GM13977 (cell line): ENCODE data around the gene DNAJA3.

ENCODE experiments used
- DNase-seq: peaks from one replicate; pipeline ENCODE4 v3.0.0; 2012; ENCODE audit warnings: low spot score
- CTCF ChIP-seq: IDR thresholded peaks from 2 replicates; pipeline ENCODE4 v1.5.1; 2012; ENCODE audit warnings: mild to moderate bottlenecking, control low read depth; ENCODE audit not compliant: insufficient read depth; ENCODE audit errors: extremely low read depth, missing control alignments
- in situ Hi-C: fragments of 300-500 bp; cut with MboI; formaldehyde crosslinking; loops from one replicate; pipeline ENCODE4 v1.12.0; 2022; ENCODE audit warnings: low sequenced_read_pairs, low pct_unique_long_range_greater_than_20kb, mixed read lengths, inconsistent platforms; ENCODE audit not compliant: unreplicated experiment

The DNAJA3 gene

GRCh38 chr16:4437366-4437765 lies 11.7 kb downstream of the DNAJA3 start:
- TF ChIP-seq CTCF, result no peak
- in situ Hi-C loops, result no loop called here
- DNase-seq, result no peak

DNA sequence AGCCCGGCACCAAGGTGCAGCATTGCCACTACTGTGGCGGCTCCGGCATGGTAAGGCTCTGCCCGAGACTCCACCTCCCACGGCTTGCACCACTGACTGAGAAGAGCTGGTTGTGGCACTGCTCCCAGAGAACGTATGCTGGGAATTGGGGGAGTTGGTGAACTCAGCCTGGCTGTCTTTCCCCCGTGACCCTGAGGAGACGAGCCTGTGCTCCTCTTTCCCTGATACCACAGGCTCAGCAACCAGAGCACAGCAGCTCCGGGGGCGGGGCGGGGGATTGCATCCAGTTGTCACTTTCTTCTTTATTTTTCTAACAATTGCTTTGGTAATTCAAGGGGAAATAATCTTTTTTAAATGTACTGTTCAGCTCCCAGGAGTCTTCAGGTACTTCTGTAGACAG lies 16.7 kb downstream of the DNAJA3 start:
- TF ChIP-seq CTCF, result no peak
- DNase-seq, result no peak
- in situ Hi-C loops, result no loop called here

GRCh38 chr16:4443271-4443670 lies 17.6 kb downstream of the DNAJA3 start:
- DNase-seq, result no peak
- TF ChIP-seq CTCF, result no peak
- in situ Hi-C loops, result no loop called here

DNA sequence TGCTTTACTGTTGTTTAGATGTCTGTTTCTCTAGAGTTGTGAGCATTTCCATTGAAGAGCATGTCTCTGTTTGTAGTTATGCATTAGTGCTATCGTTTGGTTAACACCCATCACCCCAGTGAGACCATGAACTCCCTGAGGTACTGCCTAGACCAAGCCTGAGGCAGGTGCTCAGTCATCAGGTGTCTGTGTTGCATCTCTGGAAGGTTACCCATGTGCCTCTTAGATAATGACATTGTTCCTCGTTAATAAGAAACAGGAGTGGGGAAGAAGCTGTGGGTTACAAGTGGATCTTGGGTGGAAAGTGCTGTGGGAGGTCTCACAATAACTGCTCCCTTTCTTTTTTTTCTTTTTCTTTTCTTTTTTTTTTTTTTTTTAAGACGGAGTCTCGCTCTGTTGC lies 18.3 kb downstream of the DNAJA3 start:
- no peak for DNase-seq
- in situ Hi-C loops, result no loop called here
- no peak for TF ChIP-seq CTCF

GRCh38 chr16:4450430-4450829 lies 24.8 kb downstream of the DNAJA3 start:
- in situ Hi-C loops, result no loop called here
- TF ChIP-seq CTCF, result no peak
- no peak for DNase-seq

GRCh38 chr16:4450931-4451519 lies 25.4 kb downstream of the DNAJA3 start:
- in situ Hi-C loops, result no loop called here
- TF ChIP-seq CTCF, result no peak
- DNase-seq, result no peak

DNA sequence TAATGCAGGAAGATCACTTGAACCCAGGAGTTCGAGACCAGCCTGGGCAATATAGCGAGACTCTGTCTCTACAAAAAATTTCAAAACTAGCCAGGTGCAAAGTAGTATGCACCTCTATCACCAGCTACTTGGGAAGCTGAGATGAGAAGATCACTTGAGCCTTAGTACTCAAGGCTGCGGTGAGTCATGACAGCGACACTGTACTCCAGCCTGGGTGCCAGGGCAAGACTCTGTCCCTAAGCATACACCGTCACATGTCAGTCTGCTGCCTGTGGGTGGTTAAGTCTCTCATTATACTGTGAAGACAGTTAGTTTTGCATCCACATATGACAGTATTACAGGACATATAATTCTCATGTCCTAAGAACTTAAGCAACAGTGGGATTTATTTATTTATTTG lies 27.0 kb downstream of the DNAJA3 start:
- in situ Hi-C loops, result no loop called here
- TF ChIP-seq CTCF, result no peak
- no peak for DNase-seq
